ENCODE measurements around the gene EXO1. TPM values are rescaled to one million over a fixed set of nuclear protein-coding genes. Genes with fewer than 3 reads are reported as not detected.

The EXO1 gene
- total and polyA plus RNA-seq, 2 donors (not counting 3 experiments of a cell fraction or from before 2014, with no cell fraction given), result 4.1 to 23.5 TPM

GRCh38 chr1:241934866-241935265 is 86.9 kb downstream of the EXO1 start:
- H3K27ac ChIP-seq (ENCODE audit: insufficient read depth, low read depth, low read length), result no peak overlapping the region

More at GRCh38 chr1:241934866-241935265, 86.9 kb downstream of the EXO1 start:
- no peak overlapping the region for H3K4me3 ChIP-seq (replicated peaks in 1 of 3; ENCODE audit: insufficient read depth in 1 of 3, low read depth in 1 of 3, low read length in 3 of 3)
- no peaks in the 10 kb centered on the region for H3K9me3 ChIP-seq (replicated peaks; ENCODE audit: control insufficient read depth, insufficient read depth, low read length)
- FAIRE-seq, result no peak
- no peaks in the 10 kb centered on the region for H3K36me3 ChIP-seq (ENCODE audit: control insufficient read depth in 2 of 2, extremely low read depth in 1 of 2, insufficient read depth in 2 of 2, low read length in 2 of 2)
- H3K4me1 ChIP-seq (ENCODE audit: control insufficient read depth, extremely low read depth, insufficient read depth, low read length), result no peaks in the 10 kb centered on the region
- dilution Hi-C loops (cut with MboI; ENCODE audit: extremely low pct_ligation_motif_present, low sequenced_read_pairs) (no loop called here), intact Hi-C loops (cut with micrococcal nuclease) (no loop called here)
- BruUV-seq (replicated peaks), result no TSS peak
- H3K79me2 ChIP-seq (ENCODE audit: control insufficient read depth, insufficient read depth, low read length), result no peaks in the 10 kb centered on the region
- H3K9me1 ChIP-seq (replicated peaks; ENCODE audit: control insufficient read depth, extremely low read depth, insufficient read depth, low read length), result no peaks in the 10 kb centered on the region
- no peak overlapping the region for H3K4me2 ChIP-seq (ENCODE audit: insufficient read depth, low read length)
- no peaks in the 10 kb centered on the region for H4K20me1 ChIP-seq (replicated peaks; ENCODE audit: control insufficient read depth, extremely low read depth, insufficient read depth, low read length)
- ChIA-PET POLR2A (no interaction called here), CTCF (interaction anchor here (0.7 to 1.0 kb wide), 2 partner anchors 12 to 63 kb away, joined by 3 read pairs; no protein-coding TSS in a partner anchor)
- TF ChIP-seq GATA2 (IDR thresholded peaks at IDR 0.05; ENCODE audit: insufficient read depth, insufficient read length, low read depth, low read length) (no peak), POLR2A (IDR thresholded peaks at IDR 0.05; ENCODE audit: low read depth, low read length) (no peak), POLR2AphosphoS5 (IDR thresholded peaks at IDR 0.05; ENCODE audit: insufficient read depth, low read depth, low read length) (no peak), JUN (IDR thresholded peaks at IDR 0.05; ENCODE audit: borderline replicate concordance, insufficient read depth, insufficient read length, low read depth) (no peak), MYC (IDR thresholded peaks at IDR 0.05; ENCODE audit: low read depth, low read length) (no peak), EZH2 (IDR thresholded peaks at IDR 0.05; ENCODE audit: borderline replicate concordance, low read depth, low read length, severe bottlenecking) (no peak), FOS (IDR thresholded peaks at IDR 0.05; ENCODE audit: borderline replicate concordance, insufficient read depth, low read length) (no peak)
- TF ChIP-seq, protein P1, sequence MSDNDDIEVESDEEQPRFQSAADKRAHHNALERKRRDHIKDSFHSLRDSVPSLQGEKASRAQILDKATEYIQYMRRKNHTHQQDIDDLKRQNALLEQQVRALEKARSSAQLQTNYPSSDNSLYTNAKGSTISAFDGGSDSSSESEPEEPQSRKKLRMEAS (IDR thresholded peaks at IDR 0.05; ENCODE audit: insufficient read depth, insufficient read length), result no peak
- TF ChIP-seq, protein P2, sequence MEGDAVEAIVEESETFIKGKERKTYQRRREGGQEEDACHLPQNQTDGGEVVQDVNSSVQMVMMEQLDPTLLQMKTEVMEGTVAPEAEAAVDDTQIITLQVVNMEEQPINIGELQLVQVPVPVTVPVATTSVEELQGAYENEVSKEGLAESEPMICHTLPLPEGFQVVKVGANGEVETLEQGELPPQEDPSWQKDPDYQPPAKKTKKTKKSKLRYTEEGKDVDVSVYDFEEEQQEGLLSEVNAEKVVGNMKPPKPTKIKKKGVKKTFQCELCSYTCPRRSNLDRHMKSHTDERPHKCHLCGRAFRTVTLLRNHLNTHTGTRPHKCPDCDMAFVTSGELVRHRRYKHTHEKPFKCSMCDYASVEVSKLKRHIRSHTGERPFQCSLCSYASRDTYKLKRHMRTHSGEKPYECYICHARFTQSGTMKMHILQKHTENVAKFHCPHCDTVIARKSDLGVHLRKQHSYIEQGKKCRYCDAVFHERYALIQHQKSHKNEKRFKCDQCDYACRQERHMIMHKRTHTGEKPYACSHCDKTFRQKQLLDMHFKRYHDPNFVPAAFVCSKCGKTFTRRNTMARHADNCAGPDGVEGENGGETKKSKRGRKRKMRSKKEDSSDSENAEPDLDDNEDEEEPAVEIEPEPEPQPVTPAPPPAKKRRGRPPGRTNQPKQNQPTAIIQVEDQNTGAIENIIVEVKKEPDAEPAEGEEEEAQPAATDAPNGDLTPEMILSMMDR (IDR thresholded peaks at IDR 0.05; ENCODE audit: extremely low read depth in 1 of 2, insufficient read depth in 1 of 2, low read depth in 1 of 2, low read length in 2 of 2), result no peak
- H3K9ac ChIP-seq (replicated peaks; ENCODE audit: extremely low read depth, insufficient read depth, low read length), result no peak overlapping the region
- DNase-seq (ENCODE audit: low read depth, low spot score), result no peak
- no peaks in the 10 kb centered on the region for H3K27me3 ChIP-seq (ENCODE audit: control insufficient read depth in 2 of 2, insufficient read depth in 2 of 2, low read length in 2 of 2)
- no peak overlapping the region for H2AFZ ChIP-seq (ENCODE audit: low read depth, low read length)

Other genes with a start within 250 kb of the EXO1 start
- 22.3 and 23.6 TPM in 2 replicates for gene CHML, start 207.8 kb upstream of the EXO1 start, total RNA-seq
- gene CHML, start 207.8 kb upstream of the EXO1 start, polyA plus RNA-seq, result 3.3 and 4.1 TPM in 2 replicates
- gene OPN3, start 207.8 kb upstream of the EXO1 start, total RNA-seq, result 22.0 and 23.9 TPM in 2 replicates
- gene OPN3, start 207.8 kb upstream of the EXO1 start, polyA plus RNA-seq, result 16.1 and 17.0 TPM in 2 replicates
- gene WDR64, start 195.9 kb upstream of the EXO1 start, total RNA-seq, result not detected in 2 replicates
- gene WDR64, start 195.9 kb upstream of the EXO1 start, polyA plus RNA-seq, result not detected in 2 replicates
- not detected in 2 replicates for gene BECN2, start 109.6 kb downstream of the EXO1 start, total RNA-seq
- not detected in 2 replicates for gene BECN2, start 109.6 kb downstream of the EXO1 start, polyA plus RNA-seq
- gene MAP1LC3C, start 150.9 kb downstream of the EXO1 start, total RNA-seq, result not detected in 2 replicates
- not detected in 2 replicates for gene MAP1LC3C, start 150.9 kb downstream of the EXO1 start, polyA plus RNA-seq